IgD-negative memory B cell (primary cell): ENCODE results near the gene CRYBB1. TPM values are rescaled to one million over a fixed set of nuclear protein-coding genes. Genes with fewer than 3 reads are reported as not detected.
"Not testable (repeated sequence)": the region's sequence is repeated elsewhere in the genome, so short reads cannot be mapped to it uniquely, and the experiment has no call there.

Experiments used
- H3K27ac Mint-ChIP-seq, 3 donors: one replicate each; pipeline ENCODE4 v1.8.0; 2020 to 2022; ENCODE audit warnings: mild to moderate bottlenecking in 3 of 3, mixed read lengths in 3 of 3, moderate library complexity in 1 of 3
- H3K27me3 Mint-ChIP-seq: one replicate; pipeline ENCODE4 v1.8.0; 2021; ENCODE audit warnings: mixed read lengths
- H3K36me3 Mint-ChIP-seq: one replicate; pipeline ENCODE4 v1.8.0; 2020; ENCODE audit warnings: mild to moderate bottlenecking, mixed read lengths
- H3K4me1 Mint-ChIP-seq, 3 donors: one replicate each; pipeline ENCODE4 v1.8.0; 2020 to 2022; ENCODE audit warnings: mixed read lengths in 3 of 3, mild to moderate bottlenecking in 1 of 3
- H3K4me3 Mint-ChIP-seq, 4 donors: one replicate each; pipeline ENCODE4 v1.8.0; 2020 to 2022; ENCODE audit warnings: mild to moderate bottlenecking in 4 of 4, mixed read lengths in 4 of 4, moderate library complexity in 3 of 4
- H3K9me3 Mint-ChIP-seq, 3 donors: one replicate each; pipeline ENCODE4 v1.8.0; 2020 to 2021; ENCODE audit warnings: mixed read lengths in 3 of 3, mild to moderate bottlenecking in 1 of 3
- polyA plus RNA-seq: library from polyadenylated mRNA; unstranded; fragments of 300-500 nt; fragmentation: Illumina TruSeq; gene quantifications from one replicate; pipeline ENCODE4 v1.2.3, GENCODE V29; 2021

CRYBB1 gene
- polyA plus RNA-seq, 1 donor from 2014 or later: 1.0 TPM

DNA sequence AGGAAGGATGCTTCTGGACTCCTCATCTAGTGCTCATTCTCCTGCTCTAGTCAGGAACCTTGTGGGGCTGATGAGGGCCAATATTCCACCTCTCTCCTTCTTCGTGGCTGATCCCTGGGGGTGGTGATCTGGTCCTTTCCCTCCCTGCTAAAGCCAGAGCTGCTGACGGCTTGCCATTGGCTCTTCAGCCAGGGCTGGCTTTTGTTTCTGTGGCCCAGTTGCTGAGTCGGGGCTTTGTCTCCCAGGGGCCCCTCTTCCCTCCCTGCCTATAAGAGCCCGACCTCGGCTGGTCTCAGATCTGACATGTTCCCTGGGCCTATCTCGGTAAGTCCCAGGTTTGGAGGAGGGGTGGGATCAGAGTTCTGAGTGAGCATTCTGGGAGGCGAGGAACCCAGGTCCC lies 3.8 kb upstream of the CRYBB1 start, which contains the start of gene CRYBA4:
CRYBA4 (plus strand) TSS at position 301 of the 400 bp plus-strand sequence. CDS start 634 bp downstream, outside the sequence.
- Mint-ChIP-seq H3K4me1 (peaks cover 0 to 4% (median 2%) of the 10 kb centered on the region in 3 donors), H3K9me3 (no peaks in the 10 kb centered on the region), H3K27me3 (no peaks in the 10 kb centered on the region), H3K4me3 (no peak within 1 kb of the TSS), H3K27ac (no peak within 1 kb of the TSS), H3K36me3 (peaks cover 4% of the 10 kb centered on the region)

DNA sequence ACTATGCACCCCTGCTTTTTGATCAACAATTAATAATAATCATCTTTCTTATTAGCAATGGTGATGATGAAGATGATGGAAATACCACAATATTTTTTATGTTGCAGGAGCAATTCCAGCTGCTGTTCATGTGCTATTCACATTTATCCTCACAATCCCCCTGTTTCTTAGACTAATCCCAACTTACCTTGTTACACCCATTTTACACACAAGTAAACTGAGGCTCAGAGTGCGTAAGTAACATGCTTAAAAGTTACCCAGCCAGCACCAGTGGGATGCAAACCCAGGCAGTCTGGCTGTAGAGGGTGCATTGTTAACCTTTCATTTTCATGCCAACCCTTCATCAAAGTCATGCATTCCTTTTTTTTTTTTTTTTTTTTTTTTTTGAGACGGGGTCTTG lies 2.4 kb upstream of the CRYBB1 start:
- H3K36me3 Mint-ChIP-seq: peaks cover 4% of the 10 kb centered on the region
- no peak overlapping the region for H3K27ac Mint-ChIP-seq
- no peaks in the 10 kb centered on the region for H3K27me3 Mint-ChIP-seq
- H3K9me3 Mint-ChIP-seq: no peaks in the 10 kb centered on the region
- no peak overlapping the region for H3K4me3 Mint-ChIP-seq
- H3K4me1 Mint-ChIP-seq: peaks cover 3 to 14% (median 8%) of the 10 kb centered on the region in 3 donors

GRCh38 chr22:26619510-26619909 lies 1.7 kb upstream of the CRYBB1 start:
- H3K27me3 Mint-ChIP-seq: no peaks in the 10 kb centered on the region
- H3K4me3 Mint-ChIP-seq: no peak overlapping the region
- peaks cover 4% of the 10 kb centered on the region for H3K36me3 Mint-ChIP-seq
- H3K27ac Mint-ChIP-seq: no peak overlapping the region
- H3K9me3 Mint-ChIP-seq: no peaks in the 10 kb centered on the region
- peaks cover 5 to 16% (median 11%) of the 10 kb centered on the region in 3 donors for H3K4me1 Mint-ChIP-seq

GRCh38 chr22:26618455-26618854 lies 628 bp upstream of the CRYBB1 start:
- no peak overlapping the region for H3K4me3 Mint-ChIP-seq
- no peak overlapping the region for H3K27ac Mint-ChIP-seq
- no peaks in the 10 kb centered on the region for H3K36me3 Mint-ChIP-seq
- H3K27me3 Mint-ChIP-seq: no peaks in the 10 kb centered on the region
- no peaks in the 10 kb centered on the region for H3K9me3 Mint-ChIP-seq
- peaks cover 5 to 16% (median 11%) of the 10 kb centered on the region in 3 donors for H3K4me1 Mint-ChIP-seq

DNA sequence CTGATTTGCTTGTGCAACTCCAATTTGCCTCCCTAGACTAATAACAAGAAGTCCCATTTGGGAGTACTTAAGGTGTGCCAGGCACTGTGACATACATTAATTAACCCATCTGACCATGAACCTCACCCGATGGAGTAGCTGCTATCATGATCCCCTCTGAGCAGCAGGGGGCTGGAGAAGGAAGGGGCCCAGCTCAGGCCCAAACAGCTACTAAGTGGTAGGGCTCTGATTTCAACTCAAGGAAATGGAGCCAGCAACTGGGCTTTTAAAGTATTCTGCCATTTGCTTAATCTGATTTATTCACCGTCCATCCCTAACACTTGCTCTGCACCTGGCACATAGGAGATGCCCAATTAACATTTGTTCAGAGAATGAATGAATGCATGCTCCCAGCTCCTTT lies 1.2 kb downstream of the CRYBB1 start:
- peak overlapping the region in 1 of 4 donors; percentile 75 for H3K4me3 Mint-ChIP-seq
- H3K27ac Mint-ChIP-seq: no peak overlapping the region
- peaks cover 2% of the 10 kb centered on the region for H3K27me3 Mint-ChIP-seq
- H3K4me1 Mint-ChIP-seq: peaks cover 5 to 16% (median 11%) of the 10 kb centered on the region in 3 donors
- no peaks in the 10 kb centered on the region for H3K9me3 Mint-ChIP-seq
- no peaks in the 10 kb centered on the region for H3K36me3 Mint-ChIP-seq

- H3K27ac Mint-ChIP-seq: no peak overlapping the region
These were observed 1.9 kb downstream of the CRYBB1 start for GRCh38 chr22:26615830-26616435.

DNA sequence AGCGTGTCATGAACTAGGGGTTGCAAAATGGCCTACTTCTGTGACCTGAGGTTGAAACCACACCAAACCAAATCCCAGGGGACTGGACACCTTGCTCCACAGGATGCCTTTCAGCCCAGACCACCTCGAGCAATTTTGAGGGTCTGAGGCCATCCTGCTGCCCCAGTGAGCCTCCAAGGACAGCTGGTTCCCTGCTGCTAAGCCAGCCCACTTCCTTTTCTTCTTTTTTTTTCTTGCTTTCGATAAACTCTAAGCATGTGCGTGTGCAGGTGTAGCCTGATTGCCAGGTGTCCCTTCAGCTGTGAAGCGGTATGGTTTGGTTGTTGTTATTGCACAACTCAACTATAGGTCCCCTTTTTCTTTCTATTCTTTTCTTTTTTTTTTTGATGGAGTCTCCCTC lies 2.7 kb downstream of the CRYBB1 start:
- Mint-ChIP-seq H3K36me3 (no peaks in the 10 kb centered on the region), H3K27ac (peak overlapping the region in 1 of 3 donors; percentile 34), H3K4me3 (peak overlapping the region in 2 of 4 donors; percentile 4 to 16), H3K4me1 (peaks cover 12 to 21% (median 19%) of the 10 kb centered on the region in 3 donors), H3K27me3 (peaks cover 2% of the 10 kb centered on the region), H3K9me3 (no peaks in the 10 kb centered on the region)

More at GRCh38 chr22:26615830-26616435, 1.9 kb downstream of the CRYBB1 start:
- no peaks in the 10 kb centered on the region for H3K36me3 Mint-ChIP-seq
- no peak overlapping the region for H3K4me3 Mint-ChIP-seq
- H3K27me3 Mint-ChIP-seq: peaks cover 2% of the 10 kb centered on the region
- no peaks in the 10 kb centered on the region for H3K9me3 Mint-ChIP-seq
- H3K4me1 Mint-ChIP-seq: peaks cover 5 to 16% (median 11%) of the 10 kb centered on the region in 3 donors

GRCh38 chr22:26614322-26614721 lies 3.5 kb downstream of the CRYBB1 start:
- H3K36me3 Mint-ChIP-seq: no peaks in the 10 kb centered on the region
- no peaks in the 10 kb centered on the region for H3K9me3 Mint-ChIP-seq
- peaks cover 14 to 28% (median 25%) of the 10 kb centered on the region in 3 donors for H3K4me1 Mint-ChIP-seq
- H3K4me3 Mint-ChIP-seq: peak overlapping the region in 2 of 4 donors; percentile 5 to 15
- H3K27me3 Mint-ChIP-seq: peaks cover 2% of the 10 kb centered on the region
- peak overlapping the region in 1 of 3 donors; percentile 47 for H3K27ac Mint-ChIP-seq

GRCh38 chr22:26613753-26614152 lies 4.1 kb downstream of the CRYBB1 start:
- H3K36me3 Mint-ChIP-seq, H3K27ac Mint-ChIP-seq, H3K27me3 Mint-ChIP-seq, H3K4me3 Mint-ChIP-seq, H3K9me3 Mint-ChIP-seq: not testable (repeated sequence)
- H3K4me1 Mint-ChIP-seq: peaks cover 15 to 28% (median 25%) of the 10 kb centered on the region in 3 donors

GRCh38 chr22:26612652-26613051 lies 5.2 kb downstream of the CRYBB1 start:
- Mint-ChIP-seq H3K4me3 (peak overlapping the region in 1 of 4 donors; percentile 29), H3K27ac (no peak overlapping the region), H3K9me3 (no peaks in the 10 kb centered on the region), H3K36me3 (no peaks in the 10 kb centered on the region), H3K27me3 (peaks cover 2% of the 10 kb centered on the region), H3K4me1 (peaks cover 18 to 31% (median 25%) of the 10 kb centered on the region in 3 donors)

DNA sequence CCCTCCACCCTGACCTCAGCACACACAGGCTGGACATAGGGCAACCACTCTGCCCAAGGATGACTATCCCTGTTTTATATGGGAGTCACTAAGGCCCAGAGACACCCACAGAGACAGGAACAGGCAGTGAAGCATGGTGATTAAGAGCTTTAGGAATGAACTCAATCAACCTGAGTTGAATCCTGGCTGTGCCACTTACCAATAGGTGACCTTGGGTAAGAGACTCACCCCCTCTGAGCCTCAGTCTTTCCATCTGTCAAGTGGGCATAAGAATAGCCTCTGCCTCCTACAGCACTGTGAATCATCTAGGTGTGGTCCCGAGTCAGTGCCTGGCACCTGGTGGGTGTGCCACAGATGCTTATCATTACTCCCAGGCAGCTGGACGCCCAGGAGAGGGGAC lies 6.8 kb downstream of the CRYBB1 start:
- Mint-ChIP-seq H3K36me3 (peaks cover 1% of the 10 kb centered on the region), H3K27ac (no peak overlapping the region), H3K9me3 (no peaks in the 10 kb centered on the region), H3K27me3 (peaks cover 2% of the 10 kb centered on the region), H3K4me1 (peaks cover 18 to 23% (median 19%) of the 10 kb centered on the region in 3 donors), H3K4me3 (peak overlapping the region in 2 of 4 donors; percentile 56 to 63)

DNA sequence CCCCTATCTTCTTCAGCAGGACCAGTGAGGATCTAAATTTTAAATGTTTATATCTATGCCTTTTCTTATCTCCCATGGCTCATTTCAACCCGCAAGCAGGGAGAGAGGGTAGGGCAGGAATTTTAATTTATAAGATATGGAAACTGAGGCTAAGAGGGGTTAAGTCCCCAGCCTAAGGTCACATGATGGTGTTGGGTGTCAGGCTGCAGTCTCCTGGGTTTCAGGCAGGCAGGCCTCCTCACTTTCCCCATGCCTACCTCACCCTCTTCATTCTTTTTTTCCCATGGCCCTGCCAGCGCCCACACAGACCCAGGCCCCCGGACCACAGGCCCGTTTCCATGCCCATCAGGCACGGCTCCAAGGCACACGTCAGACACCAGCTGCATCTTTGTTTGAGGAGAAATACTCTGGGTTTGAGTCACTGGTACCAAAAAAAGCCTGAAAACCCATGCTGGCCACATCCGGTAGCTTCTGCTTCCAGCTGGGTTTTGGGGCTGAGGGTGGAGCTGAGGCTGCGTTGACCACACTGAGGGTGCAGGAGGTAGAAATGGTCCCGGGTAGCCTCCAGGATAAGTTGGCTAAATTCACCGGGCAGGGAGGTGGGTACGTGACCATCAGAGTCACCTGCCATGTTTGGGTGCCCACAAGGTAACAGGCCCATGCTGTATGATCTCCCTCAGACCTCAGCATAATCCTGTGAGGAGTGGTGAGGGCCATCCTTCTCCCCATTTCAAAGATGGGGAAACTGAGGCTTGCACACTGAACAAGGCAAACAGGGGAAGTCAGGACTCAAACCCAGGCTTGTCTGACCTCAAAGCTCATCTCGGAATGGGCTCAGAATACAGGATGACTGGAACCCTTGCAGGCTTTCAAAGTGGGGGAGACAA lies 7.5 kb downstream of the CRYBB1 start:
- Mint-ChIP-seq H3K36me3 (peaks cover 1% of the 10 kb centered on the region), H3K27ac (peak overlapping the region in 1 of 3 donors; percentile 82), H3K27me3 (peaks cover 2% of the 10 kb centered on the region), H3K4me1 (peaks cover 16 to 19% (median 18%) of the 10 kb centered on the region in 3 donors), H3K9me3 (no peaks in the 10 kb centered on the region), H3K4me3 (peak overlapping the region in 2 of 4 donors; percentile 56 to 63)

GRCh38 chr22:26609287-26609686 lies 8.5 kb downstream of the CRYBB1 start:
- no peak overlapping the region for H3K4me3 Mint-ChIP-seq
- peaks cover 2% of the 10 kb centered on the region for H3K27me3 Mint-ChIP-seq
- peaks cover 1% of the 10 kb centered on the region for H3K36me3 Mint-ChIP-seq
- no peaks in the 10 kb centered on the region for H3K9me3 Mint-ChIP-seq
- H3K27ac Mint-ChIP-seq: no peak overlapping the region
- H3K4me1 Mint-ChIP-seq: peaks cover 12 to 15% (median 14%) of the 10 kb centered on the region in 3 donors

GRCh38 chr22:26608129-26608528 lies 9.7 kb downstream of the CRYBB1 start:
- H3K9me3 Mint-ChIP-seq: no peaks in the 10 kb centered on the region
- H3K27ac Mint-ChIP-seq: no peak overlapping the region
- no peak overlapping the region for H3K4me3 Mint-ChIP-seq
- peaks cover 1% of the 10 kb centered on the region for H3K36me3 Mint-ChIP-seq
- H3K27me3 Mint-ChIP-seq: peaks cover 2% of the 10 kb centered on the region
- H3K4me1 Mint-ChIP-seq: peaks cover 12 to 15% (median 14%) of the 10 kb centered on the region in 3 donors

- H3K4me1 Mint-ChIP-seq: peaks cover 12 to 15% (median 14%) of the 10 kb centered on the region in 3 donors
- H3K9me3 Mint-ChIP-seq: no peaks in the 10 kb centered on the region
- no peak overlapping the region for H3K4me3 Mint-ChIP-seq
- H3K27ac Mint-ChIP-seq: no peak overlapping the region
- H3K27me3 Mint-ChIP-seq: peaks cover 3% of the 10 kb centered on the region
- H3K36me3 Mint-ChIP-seq: peaks cover 1% of the 10 kb centered on the region
These were observed 11.2 kb downstream of the CRYBB1 start for GRCh38 chr22:26606611-26607010.
